Left renal cortex interstitium (tissue), 4 donors: ENCODE measurements around the gene CD6. TPM values are rescaled to one million over a fixed set of nuclear protein-coding genes. Genes with fewer than 3 reads are reported as not detected.
A peak's percentile ranks its signal among the peaks of the same experiment; 100 is the strongest.
"Not testable (repeated sequence)": the region's sequence is repeated elsewhere in the genome, so short reads cannot be mapped to it uniquely, and the experiment has no call there.

Experiments
- DNase-seq, 4 donors: peaks; one replicate each; pipeline ENCODE4 v3.0.0-alpha.2; 2013; ENCODE audit warnings: low read depth in 4 of 4, low spot score in 2 of 4, missing footprints in 1 of 4
- polyA plus RNA-seq, 4 donors: library from polyadenylated mRNA; unstranded; fragments of 120-200 nt; gene quantifications; one replicate each; pipeline ENCODE4 v1.2.1, GENCODE V29; 2013; ENCODE audit not compliant: insufficient read length in 4 of 4

The CD6 gene
- polyA plus RNA-seq, 4 donors = 0.62 to 1.8 (median 1.4) TPM

- DNase-seq = peak in 2 of 4 donors; percentile 27 to 41
These were observed 19.4 kb upstream of the CD6 start, which contains the start of gene SLC15A3 for GRCh38 chr11:60951904-60952741. Gene SLC15A3 (minus strand): TSS chr11:60952176. CDS start chr11:60951551, 625 bp downstream.

- DNase-seq = no peak
These were observed 18.7 kb upstream of the CD6 start for GRCh38 chr11:60952742-60953170.

DNA sequence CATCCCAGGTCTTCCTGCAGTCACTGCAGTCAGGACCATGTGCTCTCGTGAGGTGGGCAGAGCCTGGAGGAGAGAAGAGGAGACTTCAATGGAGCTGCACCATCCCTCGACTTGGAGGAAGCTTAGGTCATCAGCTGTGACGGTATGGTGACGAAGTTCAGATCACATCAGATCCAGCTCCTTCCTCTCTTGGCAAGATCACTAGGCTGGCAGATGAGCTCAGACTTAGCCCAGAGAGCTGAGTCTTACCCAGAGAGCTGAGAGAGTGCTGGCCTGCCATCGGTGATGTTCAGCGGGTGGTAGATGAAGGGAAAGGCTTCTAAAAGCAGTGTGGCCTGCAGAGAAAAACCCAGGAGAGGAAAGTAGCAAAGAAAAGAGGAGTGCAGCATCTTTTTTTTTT lies 17.7 kb upstream of the CD6 start:
- no peak for DNase-seq

DNA sequence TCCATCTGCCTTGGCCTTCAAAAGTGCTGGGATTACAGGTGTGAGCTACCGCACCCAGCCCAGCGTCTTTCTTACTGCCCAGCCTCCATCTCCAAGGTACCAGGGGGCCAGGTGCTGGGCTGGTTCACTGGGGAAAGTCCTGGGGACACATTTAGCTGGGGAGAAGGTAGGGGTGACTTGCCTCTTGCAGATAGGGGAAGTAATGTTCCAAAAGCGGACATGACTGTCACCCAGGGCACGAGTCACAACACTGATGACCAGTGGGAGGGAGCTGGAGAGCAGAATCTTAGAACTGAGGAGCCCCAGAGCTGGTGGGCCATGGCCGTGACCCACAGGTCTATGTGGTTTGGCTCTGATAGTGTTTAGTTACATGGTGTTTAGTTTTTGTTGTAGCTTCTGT lies 17.1 kb upstream of the CD6 start:
- no peak for DNase-seq

DNA sequence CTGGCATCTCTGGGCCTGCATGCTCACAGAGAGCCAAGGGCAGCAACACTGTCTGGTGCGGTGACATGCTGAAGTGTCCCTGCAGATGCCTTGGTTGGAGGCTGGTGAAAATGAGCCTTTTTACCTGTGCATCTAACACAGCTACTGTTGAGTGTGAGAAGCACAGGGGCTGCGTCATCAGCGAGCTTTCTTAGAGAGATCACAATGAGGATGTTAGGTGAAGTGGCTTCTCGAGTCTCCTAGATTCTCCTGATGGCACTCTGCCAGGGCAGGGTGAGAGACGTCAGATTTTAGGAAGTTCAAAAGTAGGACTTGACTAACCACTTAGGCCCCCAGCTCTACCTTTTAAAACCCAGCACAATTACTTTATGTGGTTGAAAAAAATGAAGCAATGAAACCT lies 15.9 kb upstream of the CD6 start:
- DNase-seq = no peak

DNA sequence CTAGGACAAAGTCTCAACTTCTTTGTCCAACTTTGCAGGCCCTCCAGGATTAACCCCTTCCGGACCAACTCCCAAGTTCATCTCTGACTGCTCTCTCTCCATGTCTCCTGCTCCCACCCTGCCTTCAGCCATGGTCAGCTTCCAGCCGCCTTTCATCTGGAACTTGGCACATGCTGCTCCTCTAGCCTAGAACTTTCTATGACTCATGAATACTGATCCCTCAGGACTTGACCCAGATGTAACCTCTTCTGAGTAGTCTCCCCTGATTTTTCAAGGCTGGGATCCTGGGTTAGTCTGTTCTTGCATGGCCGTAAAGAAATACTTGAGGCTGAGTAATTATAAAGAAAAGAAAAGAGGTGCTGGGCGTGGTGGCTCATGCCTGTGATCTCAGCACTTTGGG lies 14.3 kb upstream of the CD6 start:
- DNase-seq = no peak

DNA sequence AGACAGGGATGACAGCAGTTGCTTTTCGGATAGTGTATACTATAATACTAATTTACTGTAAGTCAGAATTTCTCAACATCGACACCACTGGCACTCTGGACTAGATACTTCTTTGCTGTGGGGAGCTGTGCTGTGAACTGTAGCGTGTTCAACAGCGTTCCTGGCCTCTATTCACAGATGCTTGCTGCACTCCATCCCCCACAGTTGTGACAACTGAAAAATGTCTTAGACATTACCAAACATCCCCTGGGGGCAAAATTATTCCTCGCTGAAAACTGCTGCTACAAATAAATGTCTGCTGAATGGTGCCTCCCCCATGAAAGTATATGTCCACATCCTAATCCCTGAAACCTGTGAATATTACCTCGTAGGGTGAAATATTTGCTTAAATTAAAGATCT lies 12.0 kb upstream of the CD6 start:
- DNase-seq = no peak

DNA sequence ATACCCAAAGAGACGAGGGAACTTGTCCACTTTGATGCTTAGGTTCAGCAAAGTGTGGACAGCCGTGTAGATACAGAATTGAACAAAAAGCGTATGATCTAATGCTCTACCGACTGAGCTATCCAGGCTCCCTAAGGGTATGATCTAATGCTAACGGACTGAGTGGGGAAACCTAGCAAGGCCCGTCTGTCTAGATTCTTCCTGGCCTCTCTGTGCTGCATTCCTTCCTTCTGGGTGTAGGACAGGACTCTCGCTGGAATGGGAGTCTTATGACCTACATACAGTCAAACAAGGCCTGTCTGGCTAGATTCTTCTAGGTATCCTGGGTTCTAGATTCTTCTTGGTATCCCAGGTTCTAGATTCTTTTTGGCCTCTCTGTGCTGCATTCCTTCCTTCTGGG lies 11.1 kb upstream of the CD6 start:
- no peak for DNase-seq

- DNase-seq = no peak
These were observed 6.7 kb upstream of the CD6 start for GRCh38 chr11:60964801-60965200.

GRCh38 chr11:60966890-60967289 lies 4.6 kb upstream of the CD6 start:
- DNase-seq = no peak

DNA sequence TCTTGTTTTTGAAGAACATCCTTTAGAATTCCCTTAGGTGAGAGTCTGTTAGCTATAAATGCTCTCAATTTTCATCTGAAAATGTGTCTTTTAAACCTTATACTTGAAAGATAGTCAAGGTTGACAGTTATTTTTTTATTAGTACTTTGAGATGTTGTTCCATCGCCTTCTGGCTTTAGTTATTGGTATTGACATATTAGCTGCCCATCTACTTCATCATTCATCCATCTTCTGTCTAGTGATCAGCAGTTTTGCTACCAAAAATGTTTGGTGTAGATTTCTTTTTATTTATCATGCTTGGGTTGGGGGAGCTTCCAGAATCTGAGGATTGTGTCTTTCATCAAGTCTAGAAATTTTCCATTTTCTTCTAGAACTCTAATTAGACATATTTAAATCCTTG lies 3.3 kb upstream of the CD6 start:
- no peak for DNase-seq

DNA sequence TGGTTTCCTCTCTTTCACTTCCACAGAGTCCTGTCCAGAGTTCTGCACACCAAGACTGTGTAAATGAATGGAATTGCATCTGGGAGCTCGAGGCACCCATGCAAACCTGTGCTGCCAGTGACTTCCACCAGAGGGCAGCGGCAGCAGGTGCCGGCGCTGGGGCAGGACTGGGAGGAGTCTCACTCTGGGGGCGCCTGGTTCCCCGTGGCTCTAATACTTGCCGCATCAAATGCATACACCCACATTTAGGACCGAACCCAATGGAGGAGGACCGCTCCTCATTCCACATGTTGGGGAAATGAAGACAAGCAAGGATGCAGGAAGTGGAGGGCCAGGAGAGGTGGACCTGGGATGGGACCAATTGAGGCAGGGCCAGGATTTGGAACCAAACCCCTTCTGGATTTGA lies 1.1 kb upstream of the CD6 start:
- no peak for DNase-seq

- DNase-seq = no peak
These were observed 590 bp upstream of the CD6 start for GRCh38 chr11:60970890-60971289.

DNA sequence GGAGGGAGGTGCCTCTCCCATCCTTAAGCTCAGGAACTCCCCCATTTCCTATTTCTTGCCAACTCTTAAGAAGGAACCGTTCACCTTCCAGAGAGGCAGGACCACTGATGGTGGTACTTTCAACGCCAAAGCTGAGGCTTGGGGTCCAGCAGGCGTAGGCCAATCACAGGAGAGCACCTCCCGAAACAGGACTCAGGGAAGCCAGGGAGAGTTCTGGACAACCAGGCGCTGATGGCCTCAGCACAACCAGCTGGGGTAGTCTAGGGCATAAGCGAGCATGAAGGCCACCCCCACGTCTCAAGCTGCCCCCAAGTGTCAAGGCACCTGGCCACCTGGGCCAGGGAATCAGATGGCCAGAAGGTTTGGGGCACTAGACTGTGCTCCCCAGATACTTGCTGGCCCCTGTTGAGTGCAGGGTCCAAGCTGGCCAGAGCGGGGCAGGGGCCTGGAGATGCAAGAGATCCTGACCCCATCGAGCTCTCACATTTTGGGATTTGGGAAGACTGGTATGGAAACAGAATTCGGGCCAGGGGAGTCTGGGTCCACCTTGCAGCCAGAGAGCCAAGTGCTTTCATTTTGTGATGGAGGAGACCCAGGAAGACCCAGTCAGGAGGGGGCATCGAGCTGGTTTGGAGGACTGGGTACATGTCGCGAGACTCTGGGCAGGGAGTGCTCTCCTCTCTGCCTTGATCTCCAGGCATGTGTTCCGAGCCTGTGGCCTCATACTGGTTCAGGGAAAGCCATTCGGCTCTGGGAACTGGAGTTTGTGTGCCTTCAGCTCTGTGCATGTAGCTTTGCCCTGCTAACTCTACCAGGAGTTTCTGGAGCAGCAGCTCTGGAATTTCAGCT lies 926 bp downstream of the CD6 start:
- no peak for DNase-seq

DNA sequence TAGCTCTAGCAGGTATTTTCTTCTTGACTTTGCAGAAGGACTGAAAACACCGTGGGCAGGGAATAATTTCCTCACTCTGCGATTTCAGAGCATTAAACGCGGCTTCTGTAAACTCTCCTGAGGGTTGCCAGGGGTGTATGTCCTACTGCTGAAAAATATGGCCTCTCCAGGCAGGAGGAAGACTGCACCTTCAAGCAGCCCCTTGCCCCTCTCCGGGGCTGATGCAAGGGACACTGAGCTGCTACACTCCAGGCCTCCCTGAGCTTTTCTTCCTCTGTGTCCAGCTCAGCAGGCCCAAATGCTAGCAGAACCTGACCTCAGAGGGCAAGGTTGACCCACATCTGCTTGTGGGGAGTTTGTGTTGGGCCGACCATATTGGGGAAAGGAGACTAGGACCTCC lies 2.2 kb downstream of the CD6 start:
- DNase-seq = no peak

DNA sequence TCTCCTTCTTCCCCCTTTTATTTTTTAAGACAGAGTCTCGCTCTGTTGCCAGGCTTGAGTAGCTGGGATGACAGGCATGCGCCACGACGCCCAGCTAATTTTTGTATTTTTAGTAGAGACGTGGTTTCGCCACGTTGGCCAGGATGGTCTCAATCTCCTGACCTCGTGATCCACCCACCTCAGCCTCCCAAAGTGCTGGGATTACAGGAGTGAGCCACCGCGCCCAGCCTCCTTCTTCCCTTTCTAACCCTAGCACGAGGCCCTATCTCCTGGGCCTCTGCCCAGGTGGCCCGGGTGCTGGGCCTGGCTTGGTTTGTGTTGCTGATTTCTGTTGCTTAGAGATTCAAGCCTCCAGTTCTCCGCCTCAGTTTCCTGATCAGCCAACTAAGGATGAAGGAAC lies 2.8 kb downstream of the CD6 start:
- not testable (repeated sequence) for DNase-seq

DNA sequence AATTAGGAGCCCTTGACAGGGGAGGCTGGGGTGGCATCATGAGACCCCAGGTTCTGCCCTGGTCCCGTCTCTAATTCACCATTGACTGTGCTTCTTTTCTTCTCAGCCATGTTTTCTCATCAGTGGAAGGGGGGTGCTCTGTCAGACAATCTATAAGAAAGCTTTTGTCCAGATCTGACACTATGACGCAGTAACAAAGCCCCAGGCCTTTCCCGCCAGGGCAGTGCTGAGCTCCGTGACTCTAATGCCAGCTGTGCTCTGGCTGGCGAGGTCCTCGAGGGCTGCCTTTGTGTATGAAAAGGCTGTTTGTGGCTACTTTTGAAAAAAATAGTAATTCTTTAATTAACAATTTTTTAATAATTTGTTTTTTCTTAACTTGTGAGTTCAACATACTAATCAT lies 3.2 kb downstream of the CD6 start:
- no peak for DNase-seq

GRCh38 chr11:60977224-60977623 lies 5.7 kb downstream of the CD6 start:
- DNase-seq = no peak

DNA sequence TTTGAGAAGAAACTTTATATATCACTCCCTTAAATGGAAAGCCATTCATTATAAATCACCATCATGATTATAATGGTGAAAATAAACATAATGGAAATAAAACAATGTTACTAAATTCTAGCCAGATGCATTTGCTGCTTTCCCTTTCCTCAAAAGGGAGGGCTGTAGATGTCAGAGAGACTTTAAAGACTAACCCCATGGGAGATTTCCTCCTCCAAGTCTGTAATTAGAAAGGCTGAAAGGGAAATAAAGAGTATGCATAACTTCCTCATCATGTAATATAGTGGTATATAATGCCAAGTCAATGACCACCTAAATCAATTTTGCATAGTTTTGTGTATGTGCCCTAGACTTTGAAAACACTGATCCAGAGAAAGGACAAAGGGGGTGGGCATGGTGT lies 6.4 kb downstream of the CD6 start:
- no peak for DNase-seq

- no peak for DNase-seq
These were observed 7.3 kb downstream of the CD6 start for GRCh38 chr11:60978546-60979380.

DNA sequence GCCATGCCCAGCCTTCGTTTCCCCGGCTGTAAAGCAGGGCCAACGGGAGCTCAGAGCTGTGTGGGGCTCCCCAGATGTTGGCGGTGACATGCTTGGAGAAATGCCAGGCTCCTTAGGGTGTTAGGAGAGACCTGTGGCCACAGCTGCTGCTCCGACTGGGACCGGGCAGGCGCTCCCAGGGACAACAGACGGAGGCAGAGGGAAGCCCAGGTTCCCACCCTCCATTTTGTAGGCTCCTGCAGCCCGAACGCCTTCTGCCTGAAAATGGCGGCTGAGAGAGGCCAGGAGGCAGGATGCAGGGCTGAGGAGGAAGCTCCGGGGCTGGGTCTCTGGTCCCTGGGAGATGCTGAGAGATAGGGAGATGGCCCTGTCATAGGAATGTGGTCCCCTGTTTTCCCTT lies 10.0 kb downstream of the CD6 start:
- no peak for DNase-seq
